ENCODE results near the gene DCTN3. TPM values are rescaled to one million over a fixed set of nuclear protein-coding genes. Genes with fewer than 3 reads are reported as not detected.
A peak's percentile ranks its signal among the peaks of the same experiment; 100 is the strongest.

Gene DCTN3
- total RNA-seq, 1 donor from 2014 or later, result 135 TPM

DNA sequence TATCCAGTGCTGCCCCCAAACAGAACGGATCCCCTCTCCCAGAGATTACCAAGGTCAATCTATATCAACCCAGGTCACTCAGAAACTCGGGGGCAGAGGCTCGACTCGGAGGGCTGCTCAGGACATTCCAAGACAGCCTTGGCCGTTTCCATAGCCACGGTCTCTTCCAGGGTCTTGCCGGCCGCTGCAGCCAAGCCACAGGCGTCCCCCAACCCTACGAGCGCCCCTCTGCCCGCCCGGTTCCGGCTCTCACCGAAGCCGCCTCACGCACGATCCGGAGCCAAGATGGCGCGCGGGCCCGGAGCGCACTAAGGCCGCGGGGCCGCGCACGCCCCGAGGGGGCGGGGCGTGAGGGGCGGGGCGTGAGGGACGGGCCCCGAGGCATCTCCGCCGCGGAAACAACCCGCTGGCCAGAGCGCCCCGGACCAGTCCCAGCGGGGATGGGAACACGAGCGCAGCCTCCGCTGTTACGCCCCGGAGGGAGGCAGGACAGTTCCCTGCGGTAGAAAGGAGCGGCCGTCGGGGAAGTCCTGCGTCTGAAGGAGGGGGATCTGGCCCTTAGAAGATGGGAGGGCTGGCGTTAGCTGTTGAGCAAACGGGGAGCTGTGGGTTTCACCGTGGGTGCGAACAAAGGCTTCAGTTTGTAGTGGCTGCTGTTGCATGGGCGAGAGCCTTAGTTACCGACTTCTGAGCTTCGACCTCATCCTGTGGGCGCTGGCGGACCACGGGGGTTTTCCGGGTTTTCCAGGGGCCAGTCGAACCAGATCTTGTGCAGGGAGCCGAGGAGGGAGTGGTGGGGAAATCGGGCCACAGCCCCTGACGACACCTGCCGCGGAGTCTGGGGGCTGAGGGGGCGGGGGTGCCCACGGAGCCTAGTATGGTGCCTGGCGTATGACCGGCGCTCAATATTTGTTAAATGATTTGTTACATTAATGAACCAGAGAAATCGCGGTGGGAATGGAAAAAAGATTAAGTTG lies 8.2 kb downstream of the DCTN3 start, which contains the start of gene RPP25L:
TSS of gene RPP25L (minus strand) at position 287 of the 977 bp plus-strand sequence. CDS start 801 bp downstream, outside the sequence.
- intact Hi-C loops (cut with micrococcal nuclease), result no loop called here
- TF ChIP-seq, protein P1, sequence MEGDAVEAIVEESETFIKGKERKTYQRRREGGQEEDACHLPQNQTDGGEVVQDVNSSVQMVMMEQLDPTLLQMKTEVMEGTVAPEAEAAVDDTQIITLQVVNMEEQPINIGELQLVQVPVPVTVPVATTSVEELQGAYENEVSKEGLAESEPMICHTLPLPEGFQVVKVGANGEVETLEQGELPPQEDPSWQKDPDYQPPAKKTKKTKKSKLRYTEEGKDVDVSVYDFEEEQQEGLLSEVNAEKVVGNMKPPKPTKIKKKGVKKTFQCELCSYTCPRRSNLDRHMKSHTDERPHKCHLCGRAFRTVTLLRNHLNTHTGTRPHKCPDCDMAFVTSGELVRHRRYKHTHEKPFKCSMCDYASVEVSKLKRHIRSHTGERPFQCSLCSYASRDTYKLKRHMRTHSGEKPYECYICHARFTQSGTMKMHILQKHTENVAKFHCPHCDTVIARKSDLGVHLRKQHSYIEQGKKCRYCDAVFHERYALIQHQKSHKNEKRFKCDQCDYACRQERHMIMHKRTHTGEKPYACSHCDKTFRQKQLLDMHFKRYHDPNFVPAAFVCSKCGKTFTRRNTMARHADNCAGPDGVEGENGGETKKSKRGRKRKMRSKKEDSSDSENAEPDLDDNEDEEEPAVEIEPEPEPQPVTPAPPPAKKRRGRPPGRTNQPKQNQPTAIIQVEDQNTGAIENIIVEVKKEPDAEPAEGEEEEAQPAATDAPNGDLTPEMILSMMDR (IDR thresholded peaks at IDR 0.05; ENCODE audit: borderline replicate concordance), result no peak
- H3K27me3 ChIP-seq (ENCODE audit: low read depth), result no peaks in the 10 kb centered on the region
- no peaks in the 10 kb centered on the region for H3K9me3 ChIP-seq (replicated peaks)
- H3K36me3 ChIP-seq, result peaks cover 37% of the 10 kb centered on the region
- H3K4me1 ChIP-seq, result peaks cover 33% of the 10 kb centered on the region
- DNase-seq, result peak; percentile 87
- H3K4me3 ChIP-seq, result peak within 1 kb of the TSS; percentile 89
- H3K27ac ChIP-seq (replicated peaks), result peak within 1 kb of the TSS; percentile 95

DNA sequence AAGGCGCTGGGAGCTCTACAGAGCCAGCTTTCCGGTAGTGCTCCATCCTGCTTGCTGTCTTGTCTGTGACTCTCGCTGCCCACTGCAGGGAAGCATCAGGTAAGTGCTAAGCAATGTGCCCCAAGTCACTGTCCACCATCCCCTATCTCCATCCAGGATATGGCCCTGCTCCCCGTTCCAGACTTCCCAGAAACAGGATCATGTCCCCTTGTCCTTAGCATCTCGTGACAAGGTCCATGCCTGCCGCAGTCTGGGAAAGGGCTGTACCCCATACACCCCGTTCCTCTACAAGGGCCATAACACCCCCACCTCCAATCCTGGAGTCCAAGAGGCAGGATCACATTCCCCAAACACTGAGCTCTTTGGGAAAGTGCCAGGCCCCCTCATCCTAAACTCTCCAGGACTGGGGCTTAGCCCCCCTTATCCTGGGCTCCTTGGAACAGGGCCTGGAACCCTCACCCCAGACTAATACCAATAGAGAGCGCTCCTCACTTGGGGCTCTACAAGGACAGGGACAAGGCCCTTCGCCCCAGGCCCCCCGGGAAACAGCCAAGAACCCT lies 9.0 kb downstream of the DCTN3 start:
- peaks cover 30% of the 10 kb centered on the region for H3K36me3 ChIP-seq
- H3K27me3 ChIP-seq (ENCODE audit: low read depth), result no peaks in the 10 kb centered on the region
- H3K27ac ChIP-seq (replicated peaks), result peak overlapping the region; percentile 95
- TF ChIP-seq, protein P1 (IDR thresholded peaks at IDR 0.05; ENCODE audit: borderline replicate concordance), result no peak
- H3K4me1 ChIP-seq, result peaks cover 33% of the 10 kb centered on the region
- H3K9me3 ChIP-seq (replicated peaks), result no peaks in the 10 kb centered on the region
- DNase-seq, result no peak
- intact Hi-C loops (cut with micrococcal nuclease), result no loop called here
- peak overlapping the region; percentile 89 for H3K4me3 ChIP-seq

DNA sequence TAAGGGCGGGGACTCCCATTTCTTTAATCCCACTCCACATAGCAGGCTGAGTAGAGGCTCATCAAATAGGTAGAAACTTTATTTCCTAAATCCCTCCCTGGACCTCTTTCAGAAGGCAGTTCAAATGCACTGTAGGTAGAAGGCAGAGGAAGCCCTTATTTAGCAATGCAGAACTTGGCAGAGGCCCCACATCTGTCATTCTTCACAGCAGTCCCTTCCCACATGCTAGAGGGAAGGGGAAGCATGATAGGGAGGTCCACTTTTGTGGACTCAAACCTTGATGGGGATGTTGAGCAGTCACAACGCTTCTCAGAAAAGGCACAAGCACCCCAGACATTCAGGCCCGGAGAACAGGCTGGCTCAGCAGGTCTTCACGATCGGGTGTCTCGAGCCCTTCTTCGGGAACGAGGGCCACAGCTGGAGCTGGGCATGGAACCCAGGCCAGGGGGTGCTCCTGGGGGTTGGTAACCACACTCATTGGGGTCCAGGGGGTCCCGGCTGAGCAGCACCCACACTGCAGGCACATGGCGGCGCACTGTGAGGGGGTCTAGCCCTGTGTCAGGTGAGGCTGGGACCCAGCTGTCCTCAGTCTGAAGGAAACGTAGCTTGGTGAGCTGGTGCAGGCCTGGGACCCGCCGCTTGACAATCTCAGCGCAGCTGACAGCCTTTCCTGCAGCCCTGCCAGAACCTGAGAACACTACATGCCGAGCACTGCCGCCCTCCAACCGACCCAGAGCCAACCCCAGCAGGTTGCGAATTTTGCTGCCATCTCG lies 9.7 kb downstream of the DCTN3 start:
- DNase-seq, result no peak
- intact Hi-C loops (cut with micrococcal nuclease), result no loop called here
- H3K4me3 ChIP-seq, result peak overlapping the region; percentile 89

DNA sequence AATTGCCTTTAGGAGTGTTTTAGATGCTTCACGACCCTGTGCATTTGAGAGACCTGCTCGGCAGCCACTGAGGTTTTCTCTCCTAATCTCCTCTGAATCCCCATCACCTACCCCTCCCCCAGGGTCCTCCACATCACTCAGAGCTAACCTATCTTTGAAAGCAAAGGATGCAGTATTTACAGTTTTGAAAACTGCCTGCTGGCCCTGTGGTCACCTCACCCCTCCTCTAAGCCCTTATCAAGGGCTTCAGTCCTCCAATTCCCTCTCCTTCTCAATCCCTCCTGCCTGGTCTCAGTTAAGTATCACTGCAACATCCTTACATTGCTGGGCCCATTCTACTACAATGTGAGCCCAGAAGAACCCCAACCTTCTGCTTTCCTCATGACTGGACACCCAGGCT lies 13.0 kb downstream of the DCTN3 start:
- Histone ChIP-seq H3K27ac (replicated peaks) (no peak overlapping the region), H3K9me3 (replicated peaks) (no peaks in the 10 kb centered on the region), H3K27me3 (ENCODE audit: low read depth) (no peaks in the 10 kb centered on the region), H3K36me3 (no peaks in the 10 kb centered on the region), H3K4me3 (no peak overlapping the region), H3K4me1 (peaks cover 24% of the 10 kb centered on the region)
- intact Hi-C loops (cut with micrococcal nuclease), result loop anchor here (10.0 kb wide), 1 partner anchor 203 kb away; no protein-coding TSS in a partner anchor
- TF ChIP-seq, protein P1 (IDR thresholded peaks at IDR 0.05; ENCODE audit: borderline replicate concordance), result no peak
- no peak for DNase-seq

More for the DNA sequence above, 9.7 kb downstream of the DCTN3 start:
- Histone ChIP-seq H3K27me3 (ENCODE audit: low read depth) (no peaks in the 10 kb centered on the region), H3K4me1 (peaks cover 33% of the 10 kb centered on the region), H3K9me3 (replicated peaks) (no peaks in the 10 kb centered on the region), H3K36me3 (peaks cover 23% of the 10 kb centered on the region), H3K27ac (replicated peaks) (peak overlapping the region; percentile 95)
- TF ChIP-seq, protein P1 (IDR thresholded peaks at IDR 0.05; ENCODE audit: borderline replicate concordance), result no peak

DNA sequence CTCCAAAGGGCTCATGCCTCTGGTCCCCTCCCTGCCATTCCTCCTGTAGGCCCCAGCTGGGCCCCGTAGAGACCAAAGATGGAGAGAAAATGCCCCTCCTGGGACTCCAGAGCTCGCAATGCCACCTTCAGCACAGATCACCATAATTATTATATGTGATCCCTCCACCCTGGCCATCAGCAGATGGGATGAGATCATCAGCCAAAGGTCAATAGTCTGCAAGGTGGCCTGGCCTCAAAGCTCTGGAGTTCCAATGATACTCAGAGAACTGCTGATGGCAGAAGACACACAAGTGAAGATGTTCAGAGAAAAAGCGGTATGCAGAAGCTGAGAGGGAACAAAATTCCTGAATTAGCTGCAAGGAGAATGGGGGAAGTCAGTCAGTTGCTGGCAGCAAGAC lies 13.4 kb downstream of the DCTN3 start:
- no peak overlapping the region for H3K4me3 ChIP-seq
- H3K9me3 ChIP-seq (replicated peaks), result no peaks in the 10 kb centered on the region
- H3K27me3 ChIP-seq (ENCODE audit: low read depth), result no peaks in the 10 kb centered on the region
- no peak overlapping the region for H3K27ac ChIP-seq (replicated peaks)
- TF ChIP-seq, protein P1 (IDR thresholded peaks at IDR 0.05; ENCODE audit: borderline replicate concordance), result no peak
- peaks cover 22% of the 10 kb centered on the region for H3K4me1 ChIP-seq
- intact Hi-C loops (cut with micrococcal nuclease), result loop anchor here (10.0 kb wide), 1 partner anchor 202 kb away; no protein-coding TSS in a partner anchor
- no peaks in the 10 kb centered on the region for H3K36me3 ChIP-seq
- DNase-seq, result no peak
